Loucy (cell line): ENCODE measurements around the gene CALU.

Experiments
- H2AFZ ChIP-seq: fragments of 200-600 bp; sonication (generic); 2 replicates; pipeline ENCODE4 v1.6.0; 2016; ENCODE audit warnings: antibody characterized with exemption, mild to moderate bottlenecking, low read length, moderate library complexity
- H3F3A ChIP-seq: fragments of 200-600 bp; 2 replicates; pipeline ENCODE4 v1.6.0; 2016; ENCODE audit warnings: antibody characterized with exemption, low read depth, mild to moderate bottlenecking
- H3K27me3 ChIP-seq: fragments of 200-600 bp; sonication (generic); 2 replicates; pipeline ENCODE4 v1.6.1; 2014; ENCODE audit warnings: low read length, mild to moderate bottlenecking; ENCODE audit not compliant: insufficient read depth, poor library complexity, severe bottlenecking
- H3K36me3 ChIP-seq: fragments of 200-600 bp; sonication (generic); 2 replicates; pipeline ENCODE4 v1.6.1; 2016; ENCODE audit warnings: low read length; ENCODE audit not compliant: insufficient read depth
- H3K4me1 ChIP-seq: fragments of 200-600 bp; sonication (generic); 2 replicates; pipeline ENCODE4 v1.5.1; 2014; ENCODE audit warnings: low read length, mild to moderate bottlenecking; ENCODE audit not compliant: insufficient read depth, poor library complexity, severe bottlenecking
- H3K4me2 ChIP-seq: fragments of 200-600 bp; sonication (generic); 2 replicates; pipeline ENCODE4 v1.6.0; 2014; ENCODE audit warnings: antibody characterized with exemption, low read length, low read depth, mild to moderate bottlenecking; ENCODE audit not compliant: poor library complexity, severe bottlenecking
- H3K4me3 ChIP-seq: fragments of 200-600 bp; sonication (generic); 2 replicates; pipeline ENCODE4 v1.5.1; 2014; ENCODE audit warnings: low read length, mild to moderate bottlenecking, mixed read lengths; ENCODE audit not compliant: poor library complexity, severe bottlenecking
- H3K79me2 ChIP-seq: fragments of 200-600 bp; sonication (generic); 2 replicates; pipeline ENCODE4 v1.6.1; 2014; ENCODE audit warnings: low read length; ENCODE audit not compliant: insufficient read depth
- H3K9ac ChIP-seq: fragments of 200-600 bp; sonication (generic); 2 replicates; pipeline ENCODE4 v1.6.0; 2014; ENCODE audit warnings: mild to moderate bottlenecking, low read depth, low read length, moderate library complexity; ENCODE audit not compliant: poor library complexity, severe bottlenecking
- H3K9me2 ChIP-seq: fragments of 200-600 bp; sonication (generic); replicated peaks from 2 replicates; pipeline ENCODE4 v1.6.1; 2016; ENCODE audit warnings: low read depth, low read length, mixed read lengths
- H3K9me3 ChIP-seq: fragments of 200-600 bp; sonication (generic); 2 replicates; pipeline ENCODE4 v1.6.1; 2014; ENCODE audit warnings: mild to moderate bottlenecking, antibody characterized with exemption, low read length, low read depth; ENCODE audit not compliant: insufficient read depth
- H4K20me1 ChIP-seq: fragments of 200-600 bp; sonication (generic); 2 replicates; pipeline ENCODE4 v1.6.0; 2014; ENCODE audit warnings: antibody characterized with exemption, low read length, mild to moderate bottlenecking; ENCODE audit not compliant: insufficient read depth, poor library complexity, severe bottlenecking
- CTCF ChIP-seq: fragments of 200-600 bp; sonication (generic); conservative IDR thresholded peaks from 2 replicates; pipeline ENCODE4 v1.5.1; 2014; ENCODE audit warnings: mild to moderate bottlenecking, antibody characterized with exemption, low read length
- EZH2phosphoT487 ChIP-seq: fragments of 200-600 bp; IDR thresholded peaks from 2 replicates; pipeline ENCODE4 v1.6.1; 2018; ENCODE audit warnings: antibody characterized with exemption, mild to moderate bottlenecking, moderate library complexity, borderline replicate concordance

CALU gene

GRCh38 chr7:128739048-128739962 is at the start of gene CALU:
TSS of gene CALU (plus strand) at chr7:128739359. CDS start at chr7:128748584, 9,225 bp downstream.
- peak within 1 kb of the TSS; percentile 90 for H3K4me2 ChIP-seq
- no peaks in the 10 kb centered on the region for H3K9me2 ChIP-seq
- TF ChIP-seq EZH2phosphoT487 (no peak), CTCF (no peak)
- peaks cover 46% of the 10 kb centered on the region for H4K20me1 ChIP-seq
- peaks cover 55% of the 10 kb centered on the region for H3K4me1 ChIP-seq
- no peaks in the 10 kb centered on the region for H3F3A ChIP-seq
- peak within 1 kb of the TSS; percentile 86 for H2AFZ ChIP-seq
- H3K9ac ChIP-seq, result peak within 1 kb of the TSS; percentile 81
- H3K27me3 ChIP-seq, result no peaks in the 10 kb centered on the region
- H3K79me2 ChIP-seq, result peaks cover 51% of the 10 kb centered on the region
- no peaks in the 10 kb centered on the region for H3K9me3 ChIP-seq
- peak within 1 kb of the TSS; percentile 90 for H3K4me3 ChIP-seq
- no peaks in the 10 kb centered on the region for H3K36me3 ChIP-seq

GRCh38 chr7:128691227-128691626 is 47.9 kb upstream of the CALU start:
- no peak for TF ChIP-seq CTCF
- no peak for TF ChIP-seq EZH2phosphoT487
- Histone ChIP-seq H3K4me3 (no peak overlapping the region), H3K27me3 (no peaks in the 10 kb centered on the region)

GRCh38 chr7:128692623-128693270 is 46.4 kb upstream of the CALU start:
- Histone ChIP-seq H3K4me1 (no peaks in the 10 kb centered on the region), H3K27me3 (no peaks in the 10 kb centered on the region), H2AFZ (no peak overlapping the region), H3K4me2 (no peak overlapping the region), H4K20me1 (no peaks in the 10 kb centered on the region), H3K36me3 (no peaks in the 10 kb centered on the region), H3F3A (no peaks in the 10 kb centered on the region), H3K9ac (no peak overlapping the region), H3K9me2 (no peaks in the 10 kb centered on the region), H3K4me3 (no peak overlapping the region), H3K9me3 (no peaks in the 10 kb centered on the region), H3K79me2 (no peaks in the 10 kb centered on the region)
- TF ChIP-seq EZH2phosphoT487 (no peak), CTCF (no peak)

More at GRCh38 chr7:128691227-128691626, 47.9 kb upstream of the CALU start:
- no peaks in the 10 kb centered on the region for H4K20me1 ChIP-seq
- H3F3A ChIP-seq, result no peaks in the 10 kb centered on the region
- no peaks in the 10 kb centered on the region for H3K9me3 ChIP-seq
- H3K4me1 ChIP-seq, result no peaks in the 10 kb centered on the region
- H3K79me2 ChIP-seq, result no peaks in the 10 kb centered on the region
- no peaks in the 10 kb centered on the region for H3K36me3 ChIP-seq
- H3K4me2 ChIP-seq, result no peak overlapping the region
- H2AFZ ChIP-seq, result no peak overlapping the region
- no peaks in the 10 kb centered on the region for H3K9me2 ChIP-seq
- no peak overlapping the region for H3K9ac ChIP-seq
